ENCODE data around the gene NAXD.
"Not testable (repeated sequence)": the region's sequence is repeated elsewhere in the genome, so short reads cannot be mapped to it uniquely, and the experiment has no call there.

NAXD gene

GRCh38 chr13:110593430-110594130 is 21.8 kb upstream of the NAXD start:
- no peak for DNase-seq (ENCODE audit: low read depth, low spot score)

- DNase-seq (ENCODE audit: low read depth, low spot score): no peak
These were observed 18.2 kb upstream of the NAXD start for GRCh38 chr13:110597041-110597689.

GRCh38 chr13:110600261-110600819 is 15.0 kb upstream of the NAXD start:
- peak; percentile 76 for DNase-seq (ENCODE audit: low read depth, low spot score)

DNA sequence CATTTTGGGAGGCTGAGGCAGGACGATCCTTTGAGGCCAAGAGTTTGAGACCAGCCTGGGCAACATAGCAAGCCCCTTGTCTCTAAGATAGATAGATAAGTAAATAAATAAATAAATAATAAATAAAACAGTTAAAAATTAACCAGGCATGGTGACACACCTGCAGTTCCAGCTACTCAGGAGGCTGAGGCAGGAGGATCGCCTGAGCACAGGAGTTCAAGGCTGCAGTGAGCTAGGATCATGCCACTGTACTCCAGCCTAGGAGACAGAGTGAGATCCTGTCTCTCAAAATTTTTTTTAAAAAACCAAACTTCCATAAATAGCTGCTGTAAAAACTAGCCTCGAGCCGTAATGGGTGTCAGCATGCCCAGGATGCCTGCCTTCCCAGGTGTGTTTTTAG is 14.4 kb upstream of the NAXD start:
- no peak for DNase-seq (ENCODE audit: low read depth, low spot score)

DNA sequence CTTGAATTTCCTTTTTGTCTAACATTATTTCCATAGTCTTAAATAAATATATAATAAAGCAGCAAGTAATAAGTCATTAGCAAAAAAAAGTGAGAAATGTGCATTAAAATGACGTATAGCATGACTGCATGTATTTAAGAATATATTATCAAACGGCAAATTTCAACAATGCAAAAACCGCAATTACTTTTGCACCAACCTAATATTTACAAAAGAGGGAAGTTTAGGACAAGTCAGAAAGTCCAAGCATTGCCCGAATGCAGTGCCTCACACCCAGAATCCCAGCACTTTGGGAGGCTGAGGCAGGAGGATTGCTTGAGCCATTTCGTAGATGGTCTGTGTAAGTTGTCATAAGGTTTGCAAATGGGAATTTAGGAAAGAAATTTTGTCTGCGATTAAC is 10.2 kb upstream of the NAXD start:
- no peak for DNase-seq (ENCODE audit: low read depth, low spot score)

DNA sequence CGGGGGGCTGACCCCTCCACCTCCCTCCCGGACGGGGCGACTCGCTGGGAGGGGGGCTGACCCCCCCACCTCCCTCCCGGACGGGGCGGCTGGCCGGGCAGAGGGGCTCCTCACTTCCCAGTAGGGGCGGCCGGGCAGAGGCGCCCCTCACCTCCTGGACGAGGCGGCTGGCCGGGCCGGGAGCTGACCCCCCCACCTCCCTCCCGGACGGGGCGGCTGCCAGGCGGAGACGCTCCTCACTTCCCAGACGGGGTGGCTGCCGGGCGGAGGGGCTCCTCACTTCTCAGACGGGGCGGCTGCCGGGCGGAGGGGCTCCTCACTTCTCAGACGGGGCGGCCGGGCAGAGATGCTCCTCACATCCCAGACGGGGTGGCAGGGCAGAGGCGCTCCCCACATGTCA is 9.1 kb upstream of the NAXD start:
- DNase-seq (ENCODE audit: low read depth, low spot score): not testable (repeated sequence)

DNA sequence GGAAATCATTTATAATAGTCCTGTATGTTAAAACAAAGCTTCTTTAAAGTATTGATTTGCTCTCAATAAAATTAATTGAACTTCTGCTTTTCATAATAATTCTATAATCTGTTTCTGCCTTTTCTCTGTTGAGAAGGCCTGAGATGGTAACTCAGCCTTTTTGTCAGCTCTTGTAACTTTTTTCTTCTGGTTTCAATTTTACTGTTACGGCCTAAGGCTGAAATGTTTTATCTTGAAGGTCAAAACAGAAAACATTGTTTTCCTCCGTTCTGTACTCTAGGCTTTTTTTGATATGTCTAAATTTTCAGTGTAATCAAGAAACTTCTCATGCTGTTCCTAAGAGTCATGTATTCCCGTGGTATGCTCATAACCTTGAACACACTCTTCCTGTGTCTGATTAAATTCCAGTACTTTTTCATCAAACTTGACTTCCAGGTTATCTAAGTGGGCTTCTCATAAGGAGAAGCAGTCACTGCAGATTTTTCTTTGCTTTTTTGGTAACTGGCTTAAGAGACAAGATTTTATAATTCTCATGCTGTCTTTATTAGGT is 7.6 kb upstream of the NAXD start:
- no peak for DNase-seq (ENCODE audit: low read depth, low spot score)

DNA sequence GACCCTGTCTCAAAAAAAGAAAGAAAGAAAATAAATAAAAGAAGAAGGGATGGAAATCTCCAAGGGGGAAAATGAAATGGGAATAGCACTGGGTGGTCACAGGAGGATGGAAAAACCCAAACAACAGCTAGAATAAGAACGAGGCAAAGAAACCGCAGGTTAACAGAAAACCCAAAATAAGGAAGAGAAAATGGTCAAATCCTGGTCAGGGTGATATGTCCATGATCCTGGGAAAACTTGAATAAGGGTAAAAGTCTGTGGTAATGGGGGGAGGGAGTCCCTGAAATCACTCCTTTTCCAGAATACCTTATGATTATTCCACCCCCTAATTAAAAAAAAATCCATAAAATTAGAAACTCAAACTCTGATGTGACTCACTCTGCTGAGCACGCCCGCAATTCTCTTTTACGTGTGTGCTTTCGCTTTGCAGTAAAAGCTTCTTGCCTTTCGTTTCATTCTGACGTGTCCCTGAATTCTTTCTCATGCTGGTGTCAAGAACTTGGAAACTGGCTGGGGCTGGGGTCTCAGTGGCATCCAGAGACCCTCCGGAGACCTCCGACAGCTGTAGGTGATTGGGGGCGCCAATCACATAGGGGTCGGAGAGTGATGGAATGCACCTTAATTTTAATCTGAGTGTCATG is 4.3 kb upstream of the NAXD start:
- no peak for DNase-seq (ENCODE audit: low read depth, low spot score)

GRCh38 chr13:110615005-110615321 is 382 bp upstream of the NAXD start:
- no peak for DNase-seq (ENCODE audit: low read depth, low spot score)

DNA sequence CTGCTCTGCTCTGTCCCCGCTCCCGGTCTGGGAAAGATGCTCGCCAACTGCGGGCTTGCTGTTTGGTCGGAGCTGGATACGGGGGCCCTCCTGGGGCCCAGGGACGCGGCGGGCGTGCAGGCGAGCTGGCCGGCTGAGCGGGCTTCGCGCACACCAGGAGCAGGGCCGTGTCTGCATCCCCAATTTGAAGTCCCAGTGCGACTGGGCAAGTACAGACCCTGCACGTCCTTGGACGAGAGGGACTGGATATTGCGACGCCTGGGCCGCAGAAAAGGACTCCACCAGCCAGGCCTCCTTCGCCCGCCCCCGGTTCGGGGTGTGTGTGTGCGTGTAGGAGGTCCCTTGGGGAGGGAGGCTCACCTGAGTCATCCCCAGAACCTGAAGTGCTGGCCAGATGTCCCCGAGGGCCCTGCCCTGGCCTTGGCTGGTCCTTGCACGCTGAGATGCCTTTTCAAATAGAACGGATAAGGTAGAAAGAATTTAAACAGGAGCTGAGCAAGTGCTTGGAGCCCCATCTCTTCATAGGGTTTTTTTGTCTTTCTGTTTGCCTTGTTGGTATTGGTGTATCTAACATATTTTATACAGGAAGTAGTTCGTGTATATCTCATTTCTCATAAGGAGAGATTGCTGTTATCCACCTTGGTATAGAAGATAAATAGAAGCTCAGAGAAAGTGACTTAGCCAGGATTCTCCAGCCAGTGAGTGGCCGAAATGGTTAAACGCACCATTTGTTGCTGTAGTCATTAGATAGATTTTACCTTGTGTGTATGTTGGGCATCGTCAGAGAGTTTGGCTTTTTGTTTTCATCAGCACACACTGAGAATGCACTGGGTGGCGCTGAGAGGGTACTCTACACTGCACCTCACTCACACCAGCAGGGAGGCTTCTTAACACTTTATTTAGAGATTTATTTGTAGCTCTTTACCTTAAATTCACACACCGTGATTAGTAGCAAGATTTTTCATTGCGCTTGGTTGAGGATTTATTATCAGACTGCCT is 1.1 kb downstream of the NAXD start:
- peak; percentile 64 for DNase-seq (ENCODE audit: low read depth, low spot score)

DNA sequence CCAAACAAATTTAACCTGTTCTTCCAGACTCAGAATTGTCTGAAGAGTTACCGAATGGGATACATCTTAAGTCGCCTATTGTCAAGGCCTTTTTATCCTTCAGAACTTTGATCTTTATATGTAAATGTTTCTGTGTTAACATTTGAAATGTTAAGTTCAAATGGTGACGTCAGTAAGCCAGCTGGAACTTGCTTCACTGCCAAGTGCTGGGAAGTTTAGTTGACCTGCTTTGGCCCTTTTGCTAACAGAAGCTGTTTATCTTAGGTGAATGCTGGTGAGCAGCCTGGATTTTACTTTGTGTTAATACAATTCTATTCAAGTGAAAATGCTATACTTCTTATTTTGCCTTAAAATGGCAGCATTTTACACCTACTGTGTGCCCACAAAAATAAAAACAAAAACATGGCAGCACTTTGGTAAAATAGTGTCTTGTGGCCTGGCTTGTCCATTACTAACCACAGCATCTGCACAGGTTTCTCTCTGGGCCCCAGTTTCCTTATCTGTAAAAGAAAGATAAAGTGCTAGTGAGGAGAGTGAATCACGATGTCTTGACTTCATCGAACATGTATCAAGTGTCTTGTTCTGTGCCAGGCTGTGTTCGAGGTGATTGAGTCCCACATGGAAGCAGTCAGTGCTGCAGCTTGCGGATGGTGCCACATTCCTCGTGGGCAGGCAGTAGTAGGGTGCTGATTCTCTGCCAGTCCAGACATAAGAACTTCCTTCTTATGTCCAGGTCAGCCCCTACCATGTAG is 2.2 kb downstream of the NAXD start:
- DNase-seq (ENCODE audit: low read depth, low spot score): no peak

GRCh38 chr13:110618167-110618566 is 2.8 kb downstream of the NAXD start:
- DNase-seq (ENCODE audit: low read depth, low spot score): no peak

GRCh38 chr13:110618780-110619179 is 3.4 kb downstream of the NAXD start:
- no peak for DNase-seq (ENCODE audit: low read depth, low spot score)

GRCh38 chr13:110620596-110620995 is 5.3 kb downstream of the NAXD start:
- no peak for DNase-seq (ENCODE audit: low read depth, low spot score)

DNA sequence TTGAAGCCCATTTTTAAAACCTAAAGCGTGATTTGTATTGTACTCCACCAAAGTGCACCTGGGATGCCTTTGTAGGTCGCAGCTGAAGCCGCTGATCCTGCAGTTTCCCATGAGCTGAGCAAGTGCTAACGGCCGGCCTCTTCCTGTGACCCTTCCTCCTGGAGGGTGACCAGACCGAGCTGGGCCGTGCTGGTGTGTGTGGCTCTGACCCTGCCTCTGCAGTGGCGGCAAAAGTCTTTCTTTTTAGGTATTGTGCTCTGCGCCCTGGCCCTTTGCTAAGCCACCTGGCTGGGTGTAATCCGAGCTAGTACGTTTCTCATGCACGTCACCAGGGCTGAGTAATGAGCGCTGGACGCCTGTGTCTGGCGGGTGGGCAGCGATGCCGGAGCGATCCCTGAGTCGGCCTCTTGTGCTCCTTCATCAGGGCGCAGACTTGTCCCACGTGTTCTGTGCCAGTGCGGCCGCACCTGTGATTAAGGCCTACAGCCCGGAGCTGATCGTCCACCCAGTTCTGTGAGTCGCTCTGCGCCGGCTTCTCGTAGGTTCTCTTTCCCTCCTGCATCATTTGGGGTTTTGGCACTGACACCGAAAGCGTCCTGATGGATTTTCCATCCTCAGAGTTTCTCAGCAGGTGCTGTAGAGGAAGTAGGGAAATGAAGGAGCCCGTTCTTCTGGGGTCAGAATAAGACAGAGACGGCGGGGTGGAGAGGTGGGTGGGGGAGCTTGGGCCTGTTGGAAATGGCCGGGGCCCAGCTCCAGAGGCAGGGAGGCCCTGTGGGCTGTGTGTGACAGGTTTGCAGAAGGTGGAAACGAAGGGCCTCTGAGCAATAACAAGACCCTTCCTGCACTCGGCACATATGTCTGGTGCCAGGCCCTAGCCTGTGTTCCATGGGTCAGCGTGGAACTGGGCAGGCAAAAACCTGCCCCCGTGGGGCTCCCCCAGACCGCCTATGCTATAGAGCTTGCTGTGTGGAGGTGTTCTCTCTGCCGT is 9.7 kb downstream of the NAXD start:
- DNase-seq (ENCODE audit: low read depth, low spot score): peak; percentile 42

DNA sequence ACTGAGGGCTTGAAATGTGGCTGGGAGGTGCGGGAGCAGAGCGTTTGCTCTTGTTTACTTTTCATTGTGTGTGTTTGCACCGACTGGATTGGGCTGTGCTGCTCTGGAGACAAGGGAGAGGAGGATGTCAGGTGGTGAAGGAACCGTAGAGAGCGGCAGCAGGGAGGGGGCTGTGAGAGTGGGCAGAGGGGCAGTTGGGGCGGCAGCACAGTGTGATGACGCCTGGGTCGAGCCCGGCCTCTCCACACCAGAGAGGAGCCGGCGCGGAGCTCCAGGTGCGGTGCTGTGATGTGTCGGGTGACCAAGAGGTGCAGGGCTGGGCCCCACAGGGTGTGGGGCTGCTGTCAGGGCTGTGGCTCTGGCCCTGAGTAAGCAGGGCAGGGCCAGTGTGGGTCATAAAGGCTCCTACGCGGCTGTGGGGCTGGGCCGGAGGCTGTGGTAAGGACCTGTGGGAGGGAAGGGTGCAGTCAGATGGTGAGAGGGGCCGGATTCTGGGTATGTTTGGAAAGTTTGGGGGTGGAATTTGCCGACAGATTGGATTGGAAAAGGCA is 10.5 kb downstream of the NAXD start:
- no peak for DNase-seq (ENCODE audit: low read depth, low spot score)

DNA sequence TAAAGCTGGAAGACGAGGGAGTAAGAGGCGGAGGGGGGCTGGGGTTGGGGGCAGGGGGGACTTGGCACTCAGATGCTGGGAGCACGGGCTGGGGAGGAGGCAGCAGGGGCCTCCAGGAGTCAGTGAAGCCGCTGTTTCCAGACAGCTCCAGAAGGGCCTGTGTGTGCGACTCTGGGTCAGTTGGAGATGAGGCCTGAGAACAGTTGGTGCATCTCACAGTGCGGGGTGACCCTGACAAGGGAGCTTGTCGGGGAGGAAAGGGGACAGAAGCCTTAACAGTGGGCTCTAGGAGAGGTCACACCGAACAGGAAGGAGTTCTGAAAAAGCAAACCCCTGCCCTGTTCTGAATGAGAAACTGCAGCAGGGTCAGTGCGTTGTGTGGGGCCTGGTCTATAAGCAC is 11.2 kb downstream of the NAXD start:
- no peak for DNase-seq (ENCODE audit: low read depth, low spot score)

GRCh38 chr13:110627351-110627750 is 12.0 kb downstream of the NAXD start:
- DNase-seq (ENCODE audit: low read depth, low spot score): no peak

All from ELF-1 (cell line).